ENCODE results near the gene GSTK1. TPM values are rescaled to one million over a fixed set of nuclear protein-coding genes. Genes with fewer than 3 reads are reported as not detected.
"Not testable (repeated sequence)": the region's sequence is repeated elsewhere in the genome, so short reads cannot be mapped to it uniquely, and the experiment has no call there.

The GSTK1 gene
- total RNA-seq, 4 donors from 2014 or later, result 96.2 to 166 (median 149) TPM

DNA sequence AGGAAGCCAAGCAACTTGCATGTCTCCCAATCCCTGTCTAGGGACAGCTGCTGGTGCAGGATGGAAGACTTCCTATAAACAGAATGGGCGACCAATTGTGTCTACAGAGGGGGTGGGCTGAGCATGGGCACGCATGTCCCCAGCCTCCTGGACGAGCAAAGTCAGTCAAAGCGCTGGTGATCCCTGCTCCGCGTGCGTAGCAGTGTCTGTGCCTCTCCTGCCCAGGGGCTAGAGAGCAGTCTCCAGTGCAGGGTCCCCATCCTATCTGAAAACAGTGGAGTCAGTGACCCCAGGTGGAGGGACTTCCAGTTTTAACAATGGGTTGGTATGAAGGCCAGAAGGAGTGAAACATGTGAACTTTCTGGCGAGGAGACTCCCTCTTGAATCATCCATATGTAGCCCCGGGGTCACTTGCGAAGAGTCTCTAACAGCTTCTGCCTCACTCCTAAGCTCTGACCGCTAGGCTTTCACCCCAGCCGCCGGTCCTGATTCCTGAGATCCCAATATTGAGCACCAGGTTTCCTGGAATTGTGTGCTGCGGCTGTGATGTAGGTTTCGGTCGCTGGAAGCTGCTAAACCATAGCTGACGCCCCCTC, 24.2 kb downstream of the GSTK1 start:
- no peak for DNase-seq
- intact Hi-C loops (cut with DNase I), result no loop called here
- Histone ChIP-seq H3K4me3 (peak overlapping the region; percentile 4 to 96 (median 83)), H3K36me3 (peaks cover 0 to 13% (median 8%) of the 10 kb centered on the region in 3 donors), H3K4me1 (peaks cover 16 to 38% (median 17%) of the 10 kb centered on the region in 3 donors), H3K27me3 (no peaks in the 10 kb centered on the region), H3K27ac (peak overlapping the region; percentile 88 to 96 (median 94)), H3K9me3 (no peaks in the 10 kb centered on the region)
- 72 to 81% methylated on average over 11 to 14 of the region's 17 CpGs for WGBS, 2 donors
- TF ChIP-seq, protein P1, sequence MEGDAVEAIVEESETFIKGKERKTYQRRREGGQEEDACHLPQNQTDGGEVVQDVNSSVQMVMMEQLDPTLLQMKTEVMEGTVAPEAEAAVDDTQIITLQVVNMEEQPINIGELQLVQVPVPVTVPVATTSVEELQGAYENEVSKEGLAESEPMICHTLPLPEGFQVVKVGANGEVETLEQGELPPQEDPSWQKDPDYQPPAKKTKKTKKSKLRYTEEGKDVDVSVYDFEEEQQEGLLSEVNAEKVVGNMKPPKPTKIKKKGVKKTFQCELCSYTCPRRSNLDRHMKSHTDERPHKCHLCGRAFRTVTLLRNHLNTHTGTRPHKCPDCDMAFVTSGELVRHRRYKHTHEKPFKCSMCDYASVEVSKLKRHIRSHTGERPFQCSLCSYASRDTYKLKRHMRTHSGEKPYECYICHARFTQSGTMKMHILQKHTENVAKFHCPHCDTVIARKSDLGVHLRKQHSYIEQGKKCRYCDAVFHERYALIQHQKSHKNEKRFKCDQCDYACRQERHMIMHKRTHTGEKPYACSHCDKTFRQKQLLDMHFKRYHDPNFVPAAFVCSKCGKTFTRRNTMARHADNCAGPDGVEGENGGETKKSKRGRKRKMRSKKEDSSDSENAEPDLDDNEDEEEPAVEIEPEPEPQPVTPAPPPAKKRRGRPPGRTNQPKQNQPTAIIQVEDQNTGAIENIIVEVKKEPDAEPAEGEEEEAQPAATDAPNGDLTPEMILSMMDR (IDR thresholded peaks at IDR 0.05), result no peak
- peak in 1 of 4 donors; percentile 13 for TF ChIP-seq POLR2A (IDR thresholded peaks at IDR 0.05)

DNA sequence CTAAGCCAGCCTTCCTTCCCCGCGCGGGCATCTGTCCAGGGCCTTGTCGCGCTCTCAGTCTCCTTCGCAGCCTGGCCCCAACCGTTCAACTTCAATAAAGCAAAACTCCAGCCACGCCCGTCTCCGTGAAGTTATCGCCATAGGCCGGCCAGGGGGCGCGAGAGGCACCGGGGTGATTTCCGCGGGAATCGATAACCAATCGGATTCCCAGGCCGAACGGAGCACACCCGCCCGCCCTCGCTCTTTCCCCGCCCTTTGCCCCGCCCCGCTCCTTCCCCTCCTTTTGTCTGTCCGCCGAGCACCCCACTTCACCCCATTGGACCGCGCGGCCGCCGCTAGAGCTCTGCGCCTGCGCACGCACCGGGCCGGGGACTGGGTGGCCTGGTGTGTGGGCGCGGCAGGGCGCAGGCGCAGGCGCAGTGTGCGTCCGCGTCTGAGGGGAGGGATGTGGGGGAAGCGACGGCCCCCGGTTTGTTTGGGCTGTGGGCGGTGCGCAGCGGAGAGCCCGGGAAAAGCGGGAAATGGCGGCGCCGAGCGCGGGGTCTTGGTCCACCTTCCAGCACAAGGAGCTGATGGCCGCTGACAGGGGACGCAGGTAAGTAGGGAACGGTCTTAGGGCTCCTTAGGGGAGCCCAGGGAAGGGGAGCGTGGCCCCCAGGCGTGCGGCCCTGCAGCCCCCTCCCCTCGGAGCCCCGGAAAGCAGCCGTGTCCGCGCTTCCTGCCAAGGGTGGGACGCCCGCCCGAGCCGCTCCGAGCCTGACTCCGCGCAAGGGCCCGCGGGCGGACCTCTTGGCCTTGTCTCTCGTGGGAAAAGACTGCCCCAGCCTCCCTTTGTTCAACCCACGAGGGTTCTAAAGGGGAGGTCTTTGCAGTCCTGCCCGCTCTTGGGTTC, 24.9 kb downstream of the GSTK1 start, which contains the start of gene CASP2:
TSS of gene CASP2 (plus strand) at position 417 of the 892 bp plus-strand sequence. CDS start at position 522, 105 bp downstream.
- H3K9me3 ChIP-seq, result no peaks in the 10 kb centered on the region
- peak within 1 kb of the TSS; percentile 69 to 96 (median 83) for H3K4me3 ChIP-seq
- H3K4me1 ChIP-seq, result peaks cover 16 to 38% (median 17%) of the 10 kb centered on the region in 3 donors
- peaks cover 0 to 21% (median 15%) of the 10 kb centered on the region in 3 donors for H3K36me3 ChIP-seq
- H3K27ac ChIP-seq, result peak within 1 kb of the TSS; percentile 88 to 96 (median 94)
- TF ChIP-seq, protein P1 (IDR thresholded peaks at IDR 0.05), result peak in 3 of 6 experiments; percentile 27 to 39 (median 32)
- TF ChIP-seq POLR2A (IDR thresholded peaks at IDR 0.05), result peak in 3 of 4 donors; percentile 56 to 86 (median 56)
- WGBS, 2 donors, result 4 to 6% methylated on average over 19 to 44 of the region's 84 CpGs
- DNase-seq, result peak; percentile 87
- intact Hi-C loops (cut with DNase I), result no loop called here
- H3K27me3 ChIP-seq, result no peaks in the 10 kb centered on the region

DNA sequence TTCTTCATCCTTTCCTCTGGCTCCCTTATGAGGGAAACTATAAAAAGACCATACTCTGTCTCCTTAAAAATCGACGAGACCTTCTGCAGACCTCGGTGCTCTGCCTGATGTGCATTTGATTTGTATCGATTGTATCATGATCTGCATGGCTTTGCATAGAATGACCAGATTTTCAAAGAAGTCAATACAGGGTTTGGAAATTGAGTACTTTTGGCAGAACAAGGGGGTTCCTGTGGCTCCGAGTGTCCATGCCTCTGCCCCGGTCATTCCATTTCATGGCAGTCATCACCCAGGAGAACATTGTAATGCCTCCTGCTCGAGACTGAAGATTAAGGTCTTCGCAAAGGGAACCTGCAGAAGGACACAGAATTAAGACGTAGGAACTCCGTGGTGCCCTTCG, 25.6 kb downstream of the GSTK1 start:
- no peak for TF ChIP-seq POLR2A (IDR thresholded peaks at IDR 0.05)
- TF ChIP-seq, protein P1 (IDR thresholded peaks at IDR 0.05), result no peak
- peak overlapping the region; percentile 88 to 96 (median 94) for H3K27ac ChIP-seq
- H3K9me3 ChIP-seq, result no peaks in the 10 kb centered on the region
- H3K36me3 ChIP-seq, result peaks cover 4 to 27% (median 16%) of the 10 kb centered on the region in 3 donors
- H3K27me3 ChIP-seq, result no peaks in the 10 kb centered on the region
- DNase-seq, result no peak
- 0 to 2% methylated on average over 9 to 11 of the region's 11 CpGs for WGBS, 2 donors
- peak overlapping the region; percentile 69 to 96 (median 83) for H3K4me3 ChIP-seq
- intact Hi-C loops (cut with DNase I), result no loop called here
- H3K4me1 ChIP-seq, result peaks cover 16 to 38% (median 17%) of the 10 kb centered on the region in 3 donors

DNA sequence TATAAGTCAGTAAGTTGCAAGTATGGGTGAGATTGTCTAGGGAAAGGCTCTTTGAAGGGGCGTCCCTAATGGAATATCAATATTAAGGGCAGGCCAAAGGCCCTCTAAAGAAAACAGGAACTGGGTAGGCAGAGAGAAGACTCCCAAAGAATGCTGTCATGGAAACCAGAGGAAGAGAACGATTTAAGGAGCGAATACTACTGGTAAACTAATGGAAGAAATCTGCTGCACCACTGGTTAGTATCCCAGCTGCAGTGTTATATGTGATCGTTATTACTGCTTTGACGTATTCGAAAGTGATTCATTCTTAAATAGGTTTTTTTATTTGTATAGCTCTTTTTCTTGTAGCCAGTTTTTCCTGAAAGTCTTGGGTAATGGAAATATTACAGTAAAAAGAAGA, 26.2 kb downstream of the GSTK1 start:
- Histone ChIP-seq H3K27me3 (no peaks in the 10 kb centered on the region), H3K9me3 (no peaks in the 10 kb centered on the region), H3K4me1 (peaks cover 16 to 38% (median 17%) of the 10 kb centered on the region in 3 donors), H3K4me3 (peak overlapping the region; percentile 69 to 96 (median 83)), H3K27ac (peak overlapping the region in 3 of 4 donors; percentile 88 to 96 (median 96)), H3K36me3 (peaks cover 8 to 33% (median 22%) of the 10 kb centered on the region in 3 donors)
- TF ChIP-seq, protein P1 (IDR thresholded peaks at IDR 0.05), result no peak
- TF ChIP-seq POLR2A (IDR thresholded peaks at IDR 0.05), result no peak
- 13 to 14% methylated on average over 6 of the region's 6 CpGs for WGBS, 2 donors
- intact Hi-C loops (cut with DNase I), result no loop called here
- DNase-seq, result no peak

DNA sequence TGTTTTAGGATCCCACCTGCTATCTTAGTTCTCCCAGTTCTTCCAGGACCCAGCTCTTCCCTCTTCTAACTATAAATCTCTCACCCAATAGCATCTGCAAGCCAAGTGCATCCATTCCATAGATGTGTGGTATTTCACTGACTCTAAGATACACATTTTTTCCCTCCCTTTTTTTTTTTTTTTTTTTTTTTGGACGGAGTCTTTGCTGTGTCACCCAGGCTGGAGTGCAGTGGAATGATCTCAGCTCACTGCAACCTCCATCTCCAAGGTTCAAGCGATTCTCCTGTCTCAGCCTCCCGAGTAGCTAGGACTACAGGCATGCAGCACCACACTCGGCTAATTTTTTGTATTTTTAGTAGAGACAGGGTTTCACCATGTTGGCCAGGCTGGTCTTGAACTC, 26.6 kb downstream of the GSTK1 start:
- intact Hi-C loops (cut with DNase I); DNase-seq; H3K27me3 ChIP-seq; H3K9me3 ChIP-seq: not testable (repeated sequence)
- WGBS, 2 donors, result 0 to 49% methylated on average over 1 to 4 of the region's 4 CpGs
- Histone ChIP-seq H3K27ac (peak overlapping the region in 3 of 4 donors; percentile 88 to 96 (median 96)), H3K36me3 (peaks cover 10 to 38% (median 25%) of the 10 kb centered on the region in 3 donors), H3K4me1 (peaks cover 16 to 38% (median 17%) of the 10 kb centered on the region in 3 donors), H3K4me3 (peak overlapping the region in 2 of 4 donors; percentile 76 to 90)
